ENCODE results near the gene B3GAT2.

Gene B3GAT2

GRCh38 chr6:70841112-70841511, 115.7 kb downstream of the B3GAT2 start:
- DNase-seq, result no peak

GRCh38 chr6:70839286-70840266, 117.3 kb downstream of the B3GAT2 start:
- no peak for DNase-seq

GRCh38 chr6:70838907-70839285, 118.0 kb downstream of the B3GAT2 start:
- no peak for DNase-seq

GRCh38 chr6:70834520-70834919, 122.3 kb downstream of the B3GAT2 start:
- DNase-seq, result no peak

- no peak for DNase-seq
Measured at GRCh38 chr6:70831427-70831826, 125.4 kb downstream of the B3GAT2 start.

- no peak for DNase-seq
Measured at GRCh38 chr6:70823651-70824050, 133.2 kb downstream of the B3GAT2 start.

- no peak for DNase-seq
Measured at GRCh38 chr6:70821751-70822150, 135.1 kb downstream of the B3GAT2 start.

- DNase-seq, result no peak
Measured at GRCh38 chr6:70820778-70821177, 136.1 kb downstream of the B3GAT2 start.

GRCh38 chr6:70819646-70820045, 137.2 kb downstream of the B3GAT2 start:
- DNase-seq, result no peak

GRCh38 chr6:70813885-70814284, 143.0 kb downstream of the B3GAT2 start:
- DNase-seq, result no peak

- no peak for DNase-seq
Measured at GRCh38 chr6:70811788-70812187, 145.1 kb downstream of the B3GAT2 start.

Data from NCI-H2171 treated with DMSO at 0.1 percent for 48 hours (cell line).